Activated naive CD8-positive, alpha-beta T cell treated with anti-CD3 and anti-CD28 coated beads, Interleukin-2, amount 10 ng/mL, durations not matched to agents 7 days and 5 days (primary cell): Measurements from ENCODE around the gene MACROD2. TPM values are rescaled to one million over a fixed set of nuclear protein-coding genes. Genes with fewer than 3 reads are reported as not detected.

Experiments
- ATAC-seq: fragments of 150-1000 bp; cut with Tn5 transposase; one replicate; pipeline ENCODE4 v1.10.0; 2021; ENCODE audit warnings: low read depth, moderate library complexity
- POLR2A ChIA-PET: fragments of 350-600 bp; sonication (Branson Sonifier 250); formaldehyde crosslinking; loops from one replicate; lab custom pipeline; 2021; ENCODE audit warnings: antibody characterized with exemption; lab: Charles Lee
- DNase-seq: peaks from one replicate; pipeline ENCODE4 v3.0.0; 2021
- H3K27ac Mint-ChIP-seq: one replicate; pipeline ENCODE4 v1.8.0; 2022; ENCODE audit warnings: mild to moderate bottlenecking, mixed read lengths
- H3K27me3 Mint-ChIP-seq: one replicate; pipeline ENCODE4 v1.8.0; 2022; ENCODE audit warnings: mild to moderate bottlenecking, moderate library complexity, mixed read lengths
- H3K36me3 Mint-ChIP-seq: one replicate; pipeline ENCODE4 v1.8.0; 2021; ENCODE audit warnings: mild to moderate bottlenecking, mixed read lengths
- H3K4me1 Mint-ChIP-seq: one replicate; pipeline ENCODE4 v1.8.0; 2021; ENCODE audit warnings: mixed read lengths
- H3K4me3 Mint-ChIP-seq: one replicate; pipeline ENCODE4 v1.8.0; 2022; ENCODE audit warnings: mild to moderate bottlenecking, moderate library complexity, mixed read lengths
- H3K9me3 Mint-ChIP-seq: one replicate; pipeline ENCODE4 v1.8.0; 2021; ENCODE audit warnings: mixed read lengths
- total RNA-seq, 2 experiments: library from RNA; stranded (reverse); gene quantifications; one replicate each; pipeline ENCODE4 v1.2.3, GENCODE V29; 2021

MACROD2 gene
- total RNA-seq, 2 experiments from 2014 or later, result not detected

GRCh38 chr20:14488212-14488611 is 492.9 kb downstream of the MACROD2 start:
- Mint-ChIP-seq H3K36me3 (no peaks in the 10 kb centered on the region), H3K4me3 (no peak overlapping the region), H3K4me1 (no peaks in the 10 kb centered on the region), H3K9me3 (peaks cover 8% of the 10 kb centered on the region), H3K27ac (no peak overlapping the region), H3K27me3 (no peaks in the 10 kb centered on the region)
- POLR2A ChIA-PET, result no interaction called here
- ATAC-seq (no peak), DNase-seq (no peak)

- POLR2A ChIA-PET, result no interaction called here
- Mint-ChIP-seq H3K36me3 (no peaks in the 10 kb centered on the region), H3K4me1 (no peaks in the 10 kb centered on the region), H3K9me3 (peaks cover 8% of the 10 kb centered on the region), H3K27me3 (no peaks in the 10 kb centered on the region), H3K4me3 (no peak overlapping the region), H3K27ac (no peak overlapping the region)
- ATAC-seq (no peak), DNase-seq (no peak)
Observed at GRCh38 chr20:14488756-14489479, 493.6 kb downstream of the MACROD2 start.

GRCh38 chr20:14489544-14489943 is 494.2 kb downstream of the MACROD2 start:
- H3K9me3 Mint-ChIP-seq, result peaks cover 7% of the 10 kb centered on the region
- no peak for ATAC-seq
- no peak overlapping the region for H3K27ac Mint-ChIP-seq
- H3K27me3 Mint-ChIP-seq, result no peaks in the 10 kb centered on the region
- POLR2A ChIA-PET, result no interaction called here
- DNase-seq, result no peak
- no peaks in the 10 kb centered on the region for H3K36me3 Mint-ChIP-seq
- H3K4me3 Mint-ChIP-seq, result no peak overlapping the region
- no peaks in the 10 kb centered on the region for H3K4me1 Mint-ChIP-seq

GRCh38 chr20:14491436-14491835 is 496.1 kb downstream of the MACROD2 start:
- Mint-ChIP-seq H3K27me3 (no peaks in the 10 kb centered on the region), H3K9me3 (no peaks in the 10 kb centered on the region), H3K36me3 (no peaks in the 10 kb centered on the region), H3K27ac (no peak overlapping the region), H3K4me1 (no peaks in the 10 kb centered on the region), H3K4me3 (no peak overlapping the region)
- POLR2A ChIA-PET, result no interaction called here
- no peak for DNase-seq
- ATAC-seq, result no peak

GRCh38 chr20:14493408-14493807 is 498.1 kb downstream of the MACROD2 start:
- ATAC-seq, result no peak
- no peaks in the 10 kb centered on the region for H3K9me3 Mint-ChIP-seq
- H3K27me3 Mint-ChIP-seq, result no peaks in the 10 kb centered on the region
- no peaks in the 10 kb centered on the region for H3K36me3 Mint-ChIP-seq
- POLR2A ChIA-PET, result no interaction called here
- no peak overlapping the region for H3K27ac Mint-ChIP-seq
- DNase-seq, result no peak
- H3K4me1 Mint-ChIP-seq, result no peaks in the 10 kb centered on the region
- H3K4me3 Mint-ChIP-seq, result no peak overlapping the region

- Mint-ChIP-seq H3K9me3 (no peaks in the 10 kb centered on the region), H3K4me1 (no peaks in the 10 kb centered on the region), H3K4me3 (no peak overlapping the region), H3K27ac (no peak overlapping the region), H3K36me3 (no peaks in the 10 kb centered on the region), H3K27me3 (no peaks in the 10 kb centered on the region)
- ATAC-seq (no peak), DNase-seq (no peak)
- POLR2A ChIA-PET, result no interaction called here
Observed at GRCh38 chr20:14494355-14494754, 499.0 kb downstream of the MACROD2 start.

- Mint-ChIP-seq H3K27ac (no peak overlapping the region), H3K9me3 (no peaks in the 10 kb centered on the region), H3K4me1 (no peaks in the 10 kb centered on the region), H3K36me3 (no peaks in the 10 kb centered on the region), H3K4me3 (no peak overlapping the region), H3K27me3 (no peaks in the 10 kb centered on the region)
- POLR2A ChIA-PET, result no interaction called here
- DNase-seq (no peak), ATAC-seq (no peak)
Observed at GRCh38 chr20:14495066-14495465, 499.8 kb downstream of the MACROD2 start.

- ATAC-seq (no peak), DNase-seq (no peak)
- Mint-ChIP-seq H3K9me3 (no peaks in the 10 kb centered on the region), H3K36me3 (no peaks in the 10 kb centered on the region), H3K4me1 (no peaks in the 10 kb centered on the region), H3K27me3 (no peaks in the 10 kb centered on the region), H3K27ac (no peak overlapping the region), H3K4me3 (no peak overlapping the region)
- POLR2A ChIA-PET, result no interaction called here
Observed at GRCh38 chr20:14497004-14497403, 501.7 kb downstream of the MACROD2 start.

- POLR2A ChIA-PET, result no interaction called here
- Mint-ChIP-seq H3K4me1 (no peaks in the 10 kb centered on the region), H3K36me3 (no peaks in the 10 kb centered on the region), H3K27ac (no peak overlapping the region), H3K4me3 (no peak overlapping the region), H3K9me3 (no peaks in the 10 kb centered on the region), H3K27me3 (no peaks in the 10 kb centered on the region)
- DNase-seq (no peak), ATAC-seq (no peak)
Observed at GRCh38 chr20:14498772-14499171, 503.5 kb downstream of the MACROD2 start.

GRCh38 chr20:14505476-14505875 is 510.2 kb downstream of the MACROD2 start:
- H3K4me1 Mint-ChIP-seq, result no peaks in the 10 kb centered on the region
- POLR2A ChIA-PET, result no interaction called here
- H3K36me3 Mint-ChIP-seq, result no peaks in the 10 kb centered on the region
- ATAC-seq (no peak), DNase-seq (no peak)
- no peak overlapping the region for H3K27ac Mint-ChIP-seq
- peaks cover 3% of the 10 kb centered on the region for H3K9me3 Mint-ChIP-seq
- no peaks in the 10 kb centered on the region for H3K27me3 Mint-ChIP-seq
- no peak overlapping the region for H3K4me3 Mint-ChIP-seq

GRCh38 chr20:14507711-14508110 is 512.4 kb downstream of the MACROD2 start:
- H3K36me3 Mint-ChIP-seq, result no peaks in the 10 kb centered on the region

GRCh38 chr20:14510341-14510740 is 515.0 kb downstream of the MACROD2 start:
- ATAC-seq, result no peak
- H3K4me3 Mint-ChIP-seq, result no peak overlapping the region
- H3K4me1 Mint-ChIP-seq, result no peaks in the 10 kb centered on the region
- no peak for DNase-seq
- no peaks in the 10 kb centered on the region for H3K36me3 Mint-ChIP-seq
- POLR2A ChIA-PET, result no interaction called here
- no peaks in the 10 kb centered on the region for H3K27me3 Mint-ChIP-seq
- peaks cover 7% of the 10 kb centered on the region for H3K9me3 Mint-ChIP-seq
- no peak overlapping the region for H3K27ac Mint-ChIP-seq

More at GRCh38 chr20:14507711-14508110, 512.4 kb downstream of the MACROD2 start:
- no peaks in the 10 kb centered on the region for H3K4me1 Mint-ChIP-seq
- DNase-seq, result no peak
- H3K9me3 Mint-ChIP-seq, result peaks cover 5% of the 10 kb centered on the region
- H3K4me3 Mint-ChIP-seq, result no peak overlapping the region
- H3K27me3 Mint-ChIP-seq, result no peaks in the 10 kb centered on the region
- POLR2A ChIA-PET, result no interaction called here
- ATAC-seq, result no peak
- no peak overlapping the region for H3K27ac Mint-ChIP-seq

- peaks cover 5% of the 10 kb centered on the region for H3K9me3 Mint-ChIP-seq
- H3K36me3 Mint-ChIP-seq, result no peaks in the 10 kb centered on the region
- no peak overlapping the region for H3K4me3 Mint-ChIP-seq
- DNase-seq, result no peak
- no peak for ATAC-seq
- no peaks in the 10 kb centered on the region for H3K27me3 Mint-ChIP-seq
- H3K27ac Mint-ChIP-seq, result no peak overlapping the region
- POLR2A ChIA-PET, result no interaction called here
- H3K4me1 Mint-ChIP-seq, result no peaks in the 10 kb centered on the region
Observed at GRCh38 chr20:14512839-14513238, 517.5 kb downstream of the MACROD2 start.

- H3K4me3 Mint-ChIP-seq, result no peak overlapping the region
- peaks cover 2% of the 10 kb centered on the region for H3K9me3 Mint-ChIP-seq
- no peaks in the 10 kb centered on the region for H3K4me1 Mint-ChIP-seq
- no peak for DNase-seq
- no peak for ATAC-seq
- H3K27ac Mint-ChIP-seq, result no peak overlapping the region
- no peaks in the 10 kb centered on the region for H3K36me3 Mint-ChIP-seq
- no peaks in the 10 kb centered on the region for H3K27me3 Mint-ChIP-seq
- POLR2A ChIA-PET, result no interaction called here
Observed at GRCh38 chr20:14518648-14519047, 523.3 kb downstream of the MACROD2 start.
